ENCODE measurements around the gene TOM1L2.

TOM1L2 gene

DNA sequence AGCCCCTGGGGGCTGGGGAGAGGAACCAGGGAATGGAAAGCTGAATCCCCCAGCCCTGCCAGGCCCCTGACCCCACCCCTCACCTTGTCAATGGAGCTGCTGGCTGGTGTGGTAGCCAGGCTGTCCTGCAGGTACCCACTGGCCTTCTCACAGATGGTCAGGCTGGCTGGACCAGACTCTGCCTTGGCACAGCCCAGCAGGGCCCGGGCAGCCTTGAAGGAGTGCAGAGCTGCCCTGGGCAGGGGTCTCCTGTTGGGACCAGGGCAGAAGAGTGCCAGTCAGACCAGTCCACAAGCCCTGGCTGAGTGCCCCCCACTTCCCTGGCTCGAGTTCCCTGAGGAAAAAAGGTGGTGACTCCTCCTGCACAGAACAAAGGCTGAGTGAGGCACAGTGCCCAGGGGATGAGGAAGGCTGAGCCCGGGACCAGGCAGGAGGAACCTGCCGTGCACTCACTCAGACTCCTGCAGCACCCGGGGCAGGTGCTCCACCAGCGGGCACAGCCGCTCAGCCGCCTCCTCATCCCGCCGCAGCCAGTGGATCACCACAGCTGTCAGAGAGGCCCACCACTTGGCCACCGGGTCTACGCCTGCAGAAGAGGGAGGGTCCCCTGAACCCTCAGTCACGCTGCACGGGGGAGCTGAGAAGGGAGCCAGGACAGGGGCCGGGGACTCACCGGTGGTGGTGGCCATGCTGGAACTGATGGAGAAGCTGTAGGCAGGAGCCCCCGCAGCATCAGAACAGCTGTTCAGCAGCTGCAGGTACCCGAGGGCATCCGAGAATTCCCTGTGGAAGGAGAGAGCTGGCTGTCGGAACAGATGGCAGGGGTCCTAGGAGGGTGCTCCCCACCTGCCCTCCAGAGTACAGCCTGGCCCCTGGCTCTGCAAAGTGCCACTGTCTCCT is 157.8 kb downstream of the TOM1L2 start:
- FAIRE-seq (no peak), DNase-seq (ENCODE audit: insufficient read length, low spot score) (no peak)
- TF ChIP-seq PAX5 (IDR thresholded peaks at IDR 0.05; ENCODE audit: insufficient read depth, low read length, severe bottlenecking) (no peak), POU2F2 (IDR thresholded peaks at IDR 0.05; ENCODE audit: low read depth, low read length) (no peak), POLR2A (IDR thresholded peaks at IDR 0.05; ENCODE audit: low read depth, low read length) (no peak), SPI1 (IDR thresholded peaks at IDR 0.05; ENCODE audit: low read depth, low read length) (no peak), TAF1 (IDR thresholded peaks at IDR 0.05; ENCODE audit: low read depth, low read length) (no peak), POLR2AphosphoS5 (IDR thresholded peaks at IDR 0.05; ENCODE audit: low read depth, low read length) (no peak)

GRCh38 chr17:17813725-17814095 is 158.5 kb downstream of the TOM1L2 start:
- no peak for TF ChIP-seq PAX5 (IDR thresholded peaks at IDR 0.05; ENCODE audit: insufficient read depth, low read length, severe bottlenecking)
- FAIRE-seq, result no peak

DNA sequence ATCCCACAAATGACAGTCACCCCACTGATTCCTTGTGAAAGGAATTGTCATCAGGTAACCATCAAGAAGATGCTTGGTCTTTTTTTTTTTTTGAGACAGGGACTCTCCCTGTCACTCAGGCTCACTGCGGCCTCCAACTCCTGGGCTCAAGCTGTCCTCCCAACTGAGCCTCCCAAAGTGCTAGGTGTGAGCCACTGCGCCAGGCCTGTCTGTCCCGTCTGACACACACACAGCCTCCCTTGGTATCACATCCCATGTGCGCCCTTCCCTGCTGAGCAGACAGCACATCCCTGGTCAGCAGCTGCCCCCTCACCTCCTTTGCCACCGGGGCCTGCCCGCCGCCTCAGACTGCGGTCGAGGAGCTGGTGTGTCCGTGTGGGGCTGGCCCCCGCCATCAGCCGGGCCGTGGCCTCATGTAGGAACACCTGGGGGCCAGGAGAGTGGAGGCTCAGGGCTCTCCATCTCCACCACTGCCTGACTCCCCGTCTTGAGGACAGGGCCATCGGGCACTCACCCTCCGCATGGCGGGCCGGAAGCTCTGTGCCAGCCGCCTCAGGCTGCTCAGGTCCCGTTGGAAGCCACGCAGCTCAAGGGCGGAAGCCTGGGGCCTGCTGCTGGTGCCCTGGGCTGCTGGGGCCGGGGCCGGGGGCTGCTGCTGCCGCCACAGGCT is 159.0 kb downstream of the TOM1L2 start:
- no peak for FAIRE-seq
- DNase-seq (ENCODE audit: insufficient read length, low spot score), result no peak
- no peak for TF ChIP-seq POLR2AphosphoS5 (IDR thresholded peaks at IDR 0.05; ENCODE audit: low read depth, low read length)
- TF ChIP-seq POLR2A (IDR thresholded peaks at IDR 0.05; ENCODE audit: low read depth, low read length), result no peak
- TF ChIP-seq PAX5 (IDR thresholded peaks at IDR 0.05; ENCODE audit: insufficient read depth, low read length, severe bottlenecking), result no peak
- no peak for TF ChIP-seq SPI1 (IDR thresholded peaks at IDR 0.05; ENCODE audit: low read depth, low read length)
- TF ChIP-seq POU2F2 (IDR thresholded peaks at IDR 0.05; ENCODE audit: low read depth, low read length), result no peak
- TF ChIP-seq TAF1 (IDR thresholded peaks at IDR 0.05; ENCODE audit: low read depth, low read length), result no peak

More at GRCh38 chr17:17813725-17814095, 158.5 kb downstream of the TOM1L2 start:
- no peak for DNase-seq (ENCODE audit: insufficient read length, low spot score)

- no peak for TF ChIP-seq POU2F2 (IDR thresholded peaks at IDR 0.05; ENCODE audit: low read depth, low read length)
- no peak for TF ChIP-seq POLR2A (IDR thresholded peaks at IDR 0.05; ENCODE audit: low read depth, low read length)
- TF ChIP-seq TAF1 (IDR thresholded peaks at IDR 0.05; ENCODE audit: low read depth, low read length), result no peak
- TF ChIP-seq POLR2AphosphoS5 (IDR thresholded peaks at IDR 0.05; ENCODE audit: low read depth, low read length), result no peak
- TF ChIP-seq SPI1 (IDR thresholded peaks at IDR 0.05; ENCODE audit: low read depth, low read length), result no peak
- TF ChIP-seq PAX5 (IDR thresholded peaks at IDR 0.05; ENCODE audit: insufficient read depth, low read length, severe bottlenecking), result no peak
- DNase-seq (ENCODE audit: insufficient read length, low spot score) (peak; percentile 95), FAIRE-seq (peak; percentile 87)
Observed at GRCh38 chr17:17812211-17813054, 159.8 kb downstream of the TOM1L2 start.

GRCh38 chr17:17811381-17812210 is 160.6 kb downstream of the TOM1L2 start:
- no peak for TF ChIP-seq POLR2A (IDR thresholded peaks at IDR 0.05; ENCODE audit: low read depth, low read length)
- no peak for TF ChIP-seq POU2F2 (IDR thresholded peaks at IDR 0.05; ENCODE audit: low read depth, low read length)
- TF ChIP-seq SPI1 (IDR thresholded peaks at IDR 0.05; ENCODE audit: low read depth, low read length), result no peak
- no peak for TF ChIP-seq TAF1 (IDR thresholded peaks at IDR 0.05; ENCODE audit: low read depth, low read length)
- no peak for TF ChIP-seq POLR2AphosphoS5 (IDR thresholded peaks at IDR 0.05; ENCODE audit: low read depth, low read length)
- FAIRE-seq (no peak), DNase-seq (ENCODE audit: insufficient read length, low spot score) (no peak)

- no peak for FAIRE-seq
- DNase-seq (ENCODE audit: insufficient read length, low spot score), result no peak
Observed at GRCh38 chr17:17810895-17811248, 161.3 kb downstream of the TOM1L2 start.

DNA sequence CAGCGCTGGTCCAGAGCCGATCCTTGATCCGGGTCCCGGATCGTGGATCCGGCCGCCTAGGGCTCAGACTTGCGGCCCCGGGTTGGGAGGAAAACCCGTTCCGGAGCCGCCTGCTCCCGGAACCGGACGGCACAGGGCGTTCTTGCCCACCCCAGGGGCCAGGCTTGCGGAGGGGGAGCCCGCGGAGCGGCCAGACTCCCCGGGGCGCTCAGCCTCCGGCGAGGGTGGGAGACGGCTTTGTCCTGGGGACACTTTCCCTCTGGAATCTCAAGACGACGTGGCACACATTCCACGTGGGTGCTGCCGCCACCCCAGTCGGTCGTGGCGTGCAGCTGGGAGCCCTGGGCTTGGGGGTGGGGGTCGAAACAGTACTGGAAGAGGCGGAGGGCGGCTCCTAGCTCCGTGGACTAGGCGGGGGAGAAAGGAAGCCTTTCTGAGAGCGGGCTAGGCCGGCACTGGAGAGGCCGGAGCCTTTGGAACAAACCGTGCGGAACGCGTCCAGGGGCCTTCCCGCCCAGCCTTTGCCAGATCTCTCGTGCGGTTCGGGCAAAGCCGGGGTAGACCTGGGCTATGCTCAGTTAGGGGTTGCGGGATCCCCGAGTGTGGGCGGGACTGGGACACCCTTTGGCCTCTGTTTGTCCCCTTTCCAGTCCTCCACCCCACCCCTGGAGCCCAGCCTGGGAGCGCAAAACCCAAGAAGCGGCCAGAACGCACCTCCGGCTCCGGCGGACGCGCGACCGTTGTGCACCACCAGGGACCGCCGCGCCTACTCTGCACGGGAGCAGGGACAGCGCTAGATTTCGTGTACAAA is 161.9 kb downstream of the TOM1L2 start:
- FAIRE-seq, result no peak
- TF ChIP-seq POLR2A (IDR thresholded peaks at IDR 0.05; ENCODE audit: low read depth, low read length) (no peak), POU2F2 (IDR thresholded peaks at IDR 0.05; ENCODE audit: low read depth, low read length) (no peak), POLR2AphosphoS5 (IDR thresholded peaks at IDR 0.05; ENCODE audit: low read depth, low read length) (no peak), TAF1 (IDR thresholded peaks at IDR 0.05; ENCODE audit: low read depth, low read length) (no peak), SPI1 (IDR thresholded peaks at IDR 0.05; ENCODE audit: low read depth, low read length) (no peak), PAX5 (IDR thresholded peaks at IDR 0.05; ENCODE audit: insufficient read depth, low read length, severe bottlenecking) (no peak)
- DNase-seq (ENCODE audit: insufficient read length, low spot score), result no peak

More at GRCh38 chr17:17810895-17811248, 161.3 kb downstream of the TOM1L2 start:
- TF ChIP-seq POLR2AphosphoS5 (IDR thresholded peaks at IDR 0.05; ENCODE audit: low read depth, low read length) (no peak), TAF1 (IDR thresholded peaks at IDR 0.05; ENCODE audit: low read depth, low read length) (no peak), PAX5 (IDR thresholded peaks at IDR 0.05; ENCODE audit: insufficient read depth, low read length, severe bottlenecking) (no peak), POLR2A (IDR thresholded peaks at IDR 0.05; ENCODE audit: low read depth, low read length) (no peak), POU2F2 (IDR thresholded peaks at IDR 0.05; ENCODE audit: low read depth, low read length) (no peak), SPI1 (IDR thresholded peaks at IDR 0.05; ENCODE audit: low read depth, low read length) (no peak)

GRCh38 chr17:17809531-17810083 is 162.6 kb downstream of the TOM1L2 start:
- DNase-seq (ENCODE audit: insufficient read length, low spot score), result no peak
- no peak for FAIRE-seq
- TF ChIP-seq SPI1 (IDR thresholded peaks at IDR 0.05; ENCODE audit: low read depth, low read length) (no peak), POU2F2 (IDR thresholded peaks at IDR 0.05; ENCODE audit: low read depth, low read length) (no peak), POLR2AphosphoS5 (IDR thresholded peaks at IDR 0.05; ENCODE audit: low read depth, low read length) (no peak), TAF1 (IDR thresholded peaks at IDR 0.05; ENCODE audit: low read depth, low read length) (no peak), POLR2A (IDR thresholded peaks at IDR 0.05; ENCODE audit: low read depth, low read length) (no peak), PAX5 (IDR thresholded peaks at IDR 0.05; ENCODE audit: insufficient read depth, low read length, severe bottlenecking) (no peak)

Data from GM12891 (cell line).